Natural killer cell (primary cell): Measurements from ENCODE around the gene PFDN2. TPM values are rescaled to one million over a fixed set of nuclear protein-coding genes. Genes with fewer than 3 reads are reported as not detected.
"Not testable (repeated sequence)": the region's sequence is repeated elsewhere in the genome, so short reads cannot be mapped to it uniquely, and the experiment has no call there.

Source experiments
- ATAC-seq, 3 donors: fragments of 150-1000 bp in 2 of 3; fragments of 200-7000 bp in 1 of 3; cut with Tn5 transposase; 1 replicate in 1 of 3; 2 replicates in 2 of 3; pipeline ENCODE4 v1.10.0; 2021; ENCODE audit warnings: mild to moderate bottlenecking in 2 of 3, moderate library complexity in 2 of 3
- DNase-seq, 2 donors: peaks; one replicate each; pipeline versions ENCODE4 v3.0.0 to v3.0.0-alpha.2; 2013 to 2021; ENCODE audit warnings: mixed read lengths in 1 of 2
- H3K27ac ChIP-seq: one replicate; pipeline ENCODE4 v1.5.1; 2013; ENCODE audit warnings: mild to moderate bottlenecking, low read length
- H3K27me3 ChIP-seq: one replicate; pipeline ENCODE4 v1.6.1; 2013; ENCODE audit warnings: low read length; ENCODE audit not compliant: control insufficient read depth, insufficient read depth
- H3K36me3 ChIP-seq: one replicate; pipeline ENCODE4 v1.6.1; 2013; ENCODE audit warnings: low read length; ENCODE audit not compliant: control insufficient read depth, insufficient read depth
- H3K4me1 ChIP-seq: one replicate; pipeline ENCODE4 v1.6.1; 2013; ENCODE audit warnings: low read length; ENCODE audit not compliant: control insufficient read depth, insufficient read depth
- H3K4me3 ChIP-seq: one replicate; pipeline ENCODE4 v1.5.1; 2013; ENCODE audit warnings: low read length
- H3K9me3 ChIP-seq: one replicate; pipeline ENCODE4 v1.6.1; 2013; ENCODE audit warnings: low read length; ENCODE audit not compliant: control insufficient read depth, insufficient read depth
- H3K27ac Mint-ChIP-seq, 2 donors: one replicate each; pipeline ENCODE4 v1.8.0; 2022; ENCODE audit warnings: mild to moderate bottlenecking in 2 of 2, mixed read lengths in 2 of 2, moderate library complexity in 1 of 2
- H3K27me3 Mint-ChIP-seq, 2 donors: one replicate each; pipeline ENCODE4 v1.8.0; 2022; ENCODE audit warnings: low read depth in 2 of 2, mixed read lengths in 2 of 2
- H3K36me3 Mint-ChIP-seq: one replicate; pipeline ENCODE4 v1.8.0; 2022; ENCODE audit warnings: mixed read lengths
- H3K4me1 Mint-ChIP-seq, 2 donors: one replicate each; pipeline ENCODE4 v1.8.0; 2022; ENCODE audit warnings: mixed read lengths in 2 of 2
- H3K4me3 Mint-ChIP-seq: one replicate; pipeline ENCODE4 v1.8.0; 2022; ENCODE audit warnings: mild to moderate bottlenecking, moderate library complexity, mixed read lengths
- H3K9me3 Mint-ChIP-seq, 2 donors: one replicate each; pipeline ENCODE4 v1.8.0; 2022; ENCODE audit warnings: mixed read lengths in 2 of 2
- WGBS: methylation state at CpG from one replicate; pipeline ENCODE4 v1.1.7; 2013; ENCODE audit warnings: missing lambda C conversion rate; ENCODE audit not compliant: insufficient coverage; 5-methylcytosine and 5-hydroxymethylcytosine counted together
- intact Hi-C: fragments of 100-400 bp; cut with micrococcal nuclease; formaldehyde crosslinking; loops from one replicate; pipeline ENCODE4 v1.14.2; 2022
- total RNA-seq, 4 donors: library from RNA; stranded (reverse); fragments of 120-200 nt in 1 of 4; gene quantifications; one replicate each; pipeline versions ENCODE4 v1.2.3 to v1.2.4, GENCODE V29; 2013 to 2022
- TF ChIP-seq, protein P1 (sequence below): fragments of 200-600 bp; IDR thresholded peaks from one replicate; pipeline ENCODE4 v1.8.0; 2022; ENCODE audit warnings: antibody characterized with exemption

Gene PFDN2
- total RNA-seq, 3 donors from 2014 or later (not counting 1 experiment from before 2014, with no cell fraction given), result 31.6 to 40.0 (median 35.0) TPM

DNA sequence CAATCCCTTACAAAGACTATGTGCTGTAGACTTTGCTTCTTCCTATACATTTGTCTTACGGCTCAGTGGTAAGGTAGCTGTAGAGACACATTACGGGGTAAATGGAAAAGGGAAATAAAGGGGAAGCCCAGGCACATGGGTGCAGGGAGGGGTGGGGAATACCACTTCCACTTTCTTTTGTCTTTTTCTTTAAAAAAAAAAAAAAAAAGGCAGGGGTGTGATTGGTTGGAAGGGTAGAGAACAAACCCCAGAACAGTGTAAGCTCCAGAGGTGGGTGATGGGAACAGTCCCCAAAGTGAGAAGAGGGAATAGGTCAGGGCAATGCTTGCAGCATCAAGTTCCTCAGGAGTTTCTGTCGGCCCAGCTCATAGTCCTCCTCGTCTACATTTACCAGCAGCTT, 4.0 kb upstream of the PFDN2 start:
- no peaks in the 10 kb centered on the region for H3K9me3 ChIP-seq
- no peak overlapping the region for H3K4me3 ChIP-seq
- DNase-seq (no peak), ATAC-seq (no peak)
- Mint-ChIP-seq H3K4me1 (peaks cover 32 to 42% of the 10 kb centered on the region in 2 donors), H3K9me3 (no peaks in the 10 kb centered on the region), H3K4me3 (no peak overlapping the region), H3K27ac (peak overlapping the region; percentile 5 to 19), H3K36me3 (peaks cover 11% of the 10 kb centered on the region), H3K27me3 (no peaks in the 10 kb centered on the region)
- no peaks in the 10 kb centered on the region for H3K27me3 ChIP-seq
- intact Hi-C loops, result no loop called here
- TF ChIP-seq, protein P1, sequence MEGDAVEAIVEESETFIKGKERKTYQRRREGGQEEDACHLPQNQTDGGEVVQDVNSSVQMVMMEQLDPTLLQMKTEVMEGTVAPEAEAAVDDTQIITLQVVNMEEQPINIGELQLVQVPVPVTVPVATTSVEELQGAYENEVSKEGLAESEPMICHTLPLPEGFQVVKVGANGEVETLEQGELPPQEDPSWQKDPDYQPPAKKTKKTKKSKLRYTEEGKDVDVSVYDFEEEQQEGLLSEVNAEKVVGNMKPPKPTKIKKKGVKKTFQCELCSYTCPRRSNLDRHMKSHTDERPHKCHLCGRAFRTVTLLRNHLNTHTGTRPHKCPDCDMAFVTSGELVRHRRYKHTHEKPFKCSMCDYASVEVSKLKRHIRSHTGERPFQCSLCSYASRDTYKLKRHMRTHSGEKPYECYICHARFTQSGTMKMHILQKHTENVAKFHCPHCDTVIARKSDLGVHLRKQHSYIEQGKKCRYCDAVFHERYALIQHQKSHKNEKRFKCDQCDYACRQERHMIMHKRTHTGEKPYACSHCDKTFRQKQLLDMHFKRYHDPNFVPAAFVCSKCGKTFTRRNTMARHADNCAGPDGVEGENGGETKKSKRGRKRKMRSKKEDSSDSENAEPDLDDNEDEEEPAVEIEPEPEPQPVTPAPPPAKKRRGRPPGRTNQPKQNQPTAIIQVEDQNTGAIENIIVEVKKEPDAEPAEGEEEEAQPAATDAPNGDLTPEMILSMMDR, result no peak
- no peak overlapping the region for H3K27ac ChIP-seq
- peaks cover 45% of the 10 kb centered on the region for H3K36me3 ChIP-seq
- 81% methylated on average over 2 of the region's 4 CpGs for WGBS
- peaks cover 27% of the 10 kb centered on the region for H3K4me1 ChIP-seq

DNA sequence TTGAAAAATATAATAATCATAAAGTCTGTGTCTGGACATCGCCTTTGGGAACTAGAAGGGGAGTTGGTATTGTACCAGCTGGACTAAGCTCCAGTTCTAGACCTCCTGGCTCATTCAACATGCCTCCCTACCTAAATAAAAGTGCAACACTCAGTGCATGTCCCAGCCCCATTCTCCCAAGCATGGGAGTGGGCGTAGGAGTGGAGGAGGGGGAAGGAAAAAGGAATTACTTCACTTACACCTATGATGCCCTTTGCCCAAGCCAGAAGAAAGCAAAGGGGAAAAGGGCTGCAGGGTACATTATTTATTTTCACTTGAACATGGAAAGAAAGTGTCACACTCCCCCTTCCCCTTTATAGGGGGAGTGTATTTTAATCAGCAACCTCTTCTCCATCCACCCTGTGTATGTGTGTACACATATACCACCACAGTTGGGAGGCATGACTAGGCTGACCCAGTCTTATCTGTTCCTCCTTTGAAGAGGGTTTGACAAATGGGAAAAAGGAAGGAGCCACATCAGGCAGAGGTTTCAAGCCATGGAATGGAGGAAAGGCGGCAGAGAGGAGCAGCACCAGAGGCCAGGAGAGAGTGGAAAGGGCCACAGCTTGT, 3.3 kb upstream of the PFDN2 start:
- intact Hi-C loops, result no loop called here
- Histone ChIP-seq H3K36me3 (peaks cover 45% of the 10 kb centered on the region), H3K9me3 (no peaks in the 10 kb centered on the region), H3K4me1 (peaks cover 33% of the 10 kb centered on the region), H3K4me3 (no peak overlapping the region), H3K27me3 (no peaks in the 10 kb centered on the region), H3K27ac (no peak overlapping the region)
- TF ChIP-seq, protein P1, result no peak
- DNase-seq (no peak), ATAC-seq (no peak)
- Mint-ChIP-seq H3K4me3 (no peak overlapping the region), H3K27me3 (no peaks in the 10 kb centered on the region), H3K27ac (peak overlapping the region; percentile 5 to 19), H3K9me3 (no peaks in the 10 kb centered on the region), H3K36me3 (peaks cover 8% of the 10 kb centered on the region), H3K4me1 (peaks cover 28 to 42% of the 10 kb centered on the region in 2 donors)
- WGBS, result 94% methylated on average over 2 of the region's 3 CpGs

DNA sequence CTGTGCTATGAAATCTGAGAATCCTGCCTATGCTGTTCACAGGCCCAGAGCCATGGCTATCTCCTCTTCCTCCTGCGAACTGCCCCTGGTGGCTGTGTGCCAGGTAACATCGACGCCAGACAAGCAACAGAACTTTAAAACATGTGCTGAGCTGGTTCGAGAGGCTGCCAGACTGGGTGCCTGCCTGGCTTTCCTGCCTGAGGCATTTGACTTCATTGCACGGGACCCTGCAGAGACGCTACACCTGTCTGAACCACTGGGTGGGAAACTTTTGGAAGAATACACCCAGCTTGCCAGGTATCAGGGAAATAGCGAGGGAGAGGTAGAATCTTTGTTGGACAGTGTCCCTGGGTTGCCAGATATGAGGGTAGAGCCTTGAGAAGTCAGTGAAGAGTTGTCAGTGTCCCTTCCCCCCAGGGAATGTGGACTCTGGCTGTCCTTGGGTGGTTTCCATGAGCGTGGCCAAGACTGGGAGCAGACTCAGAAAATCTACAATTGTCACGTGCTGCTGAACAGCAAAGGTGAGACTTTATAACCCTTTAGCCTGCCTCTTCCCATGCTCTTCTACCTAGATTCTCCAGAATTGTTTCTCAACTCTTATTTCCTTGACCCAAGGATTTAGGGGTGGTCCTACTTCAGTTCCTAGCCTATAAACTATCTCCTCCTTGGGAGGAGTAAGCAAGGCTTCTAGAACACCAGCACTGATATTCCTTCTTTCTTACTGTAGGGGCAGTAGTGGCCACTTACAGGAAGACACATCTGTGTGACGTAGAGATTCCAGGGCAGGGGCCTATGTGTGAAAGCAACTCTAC, 1.5 kb upstream of the PFDN2 start:
- Histone ChIP-seq H3K36me3 (peaks cover 42% of the 10 kb centered on the region), H3K27me3 (no peaks in the 10 kb centered on the region), H3K4me1 (peaks cover 38% of the 10 kb centered on the region), H3K4me3 (no peak overlapping the region), H3K27ac (peak overlapping the region; percentile 66), H3K9me3 (no peaks in the 10 kb centered on the region)
- intact Hi-C loops, result loop anchor here (2.0 kb wide), 1 partner anchor 34 kb away; the partner anchor contains the start of gene UFC1
- peak; percentile 50 to 86 for DNase-seq
- H3K4me3 Mint-ChIP-seq, result peak overlapping the region; percentile 95
- TF ChIP-seq, protein P1, result peak; percentile 57
- H3K36me3 Mint-ChIP-seq, result peaks cover 8% of the 10 kb centered on the region
- 73% methylated on average over 10 of the region's 10 CpGs for WGBS
- H3K4me1 Mint-ChIP-seq, result peaks cover 33 to 43% of the 10 kb centered on the region in 2 donors
- peak; percentile 67 to 81 (median 74) for ATAC-seq
- peak overlapping the region; percentile 88 to 96 for H3K27ac Mint-ChIP-seq
- H3K9me3 Mint-ChIP-seq, result no peaks in the 10 kb centered on the region
- H3K27me3 Mint-ChIP-seq, result no peaks in the 10 kb centered on the region

DNA sequence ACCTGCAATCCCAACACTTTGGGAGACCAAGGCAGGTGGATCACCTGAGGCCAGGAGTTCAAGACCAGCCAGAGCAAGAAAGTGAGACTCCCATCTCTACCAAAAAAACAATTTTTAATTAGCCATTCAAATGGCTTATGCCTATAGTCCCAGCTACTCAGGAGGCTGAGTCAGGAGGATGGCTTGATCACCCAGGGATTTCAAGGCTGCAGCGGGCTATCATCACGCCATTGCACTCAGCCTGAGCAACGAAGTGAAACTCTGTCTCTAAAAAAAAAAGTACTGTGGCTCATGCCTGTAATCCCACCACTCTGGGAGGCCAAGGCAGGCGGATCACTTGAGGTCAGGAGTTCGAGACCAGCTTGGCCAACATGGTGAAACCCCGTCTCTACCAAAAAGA, 1.9 kb downstream of the PFDN2 start:
- Mint-ChIP-seq H3K4me1 (peaks cover 46 to 51% of the 10 kb centered on the region in 2 donors), H3K4me3 (peak overlapping the region; percentile 47), H3K27ac (peak overlapping the region in 1 of 2 donors; percentile 36)
- Histone ChIP-seq H3K36me3 (peaks cover 12% of the 10 kb centered on the region), H3K4me1 (peaks cover 38% of the 10 kb centered on the region)
- H3K27me3 Mint-ChIP-seq, H3K4me3 ChIP-seq, H3K36me3 Mint-ChIP-seq, H3K27ac ChIP-seq, H3K9me3 ChIP-seq, ATAC-seq, H3K27me3 ChIP-seq, DNase-seq, H3K9me3 Mint-ChIP-seq, intact Hi-C loops: not testable (repeated sequence)
- 88% methylated on average over 6 of the region's 6 CpGs for WGBS
